IMR-90 (cell line): ENCODE measurements around the gene PHAF1. TPM values are rescaled to one million over a fixed set of nuclear protein-coding genes. Genes with fewer than 3 reads are reported as not detected.

Source experiments
- ATAC-seq: fragments of 200-7000 bp; cut with Tn5 transposase; 2 replicates; pipeline ENCODE4 v1.9.1; 2020; ENCODE audit warnings: low read depth, mild to moderate bottlenecking, moderate library complexity
- BruUV-seq: library from RNA; stranded (reverse); fragments of 400-500 nt; replicated peaks from 2 replicates; lab custom pipeline; 2021; lab: Mats Ljungman, UMichigan
- CTCF ChIA-PET: fragments of 300-600 bp; formaldehyde crosslinking; extraction: SDS; loops from one replicate; lab custom pipeline; 2021; ENCODE audit warnings: antibody characterized with exemption; lab: Yijun Ruan, JAX
- POLR2A ChIA-PET: fragments of 300-600 bp; sonication (Branson Sonifier 250); formaldehyde crosslinking; loops from one replicate; lab custom pipeline; 2022; ENCODE audit warnings: antibody characterized with exemption; ENCODE audit not compliant: unreplicated experiment; lab: Charles Lee
- DNase-seq: peaks from one replicate; pipeline ENCODE4 v3.0.0; 2013
- H2AFZ ChIP-seq: replicated peaks from 2 replicates; pipeline ENCODE3; 2013; ENCODE audit warnings: low read length, mild to moderate bottlenecking; ENCODE audit not compliant: poor library complexity
- H2AK5ac ChIP-seq: 2 replicates; pipeline ENCODE4 v1.6.1; 2013; ENCODE audit warnings: low read depth, low read length, inconsistent platforms
- H2AK9ac ChIP-seq: replicated peaks from 2 replicates; pipeline ENCODE3; 2013; ENCODE audit warnings: mild to moderate bottlenecking, low read depth, low read length, moderate library complexity; ENCODE audit not compliant: poor library complexity
- H2BK120ac ChIP-seq: 2 replicates; pipeline ENCODE4 v1.6.1; 2013; ENCODE audit warnings: low read depth, low read length, inconsistent platforms
- H2BK15ac ChIP-seq: 3 replicates; pipeline ENCODE4 v1.6.1; 2013; ENCODE audit warnings: low read depth, low read length, inconsistent platforms
- H2BK20ac ChIP-seq: 2 replicates; pipeline ENCODE4 v1.6.1; 2013; ENCODE audit warnings: low read depth, mild to moderate bottlenecking, inconsistent platforms, low read length, moderate library complexity
- H2BK5ac ChIP-seq: 2 replicates; pipeline ENCODE4 v1.6.1; 2013; ENCODE audit warnings: mild to moderate bottlenecking, low read depth, low read length, inconsistent platforms; ENCODE audit not compliant: poor library complexity, severe bottlenecking
- H3K14ac ChIP-seq: replicated peaks from 2 replicates; pipeline ENCODE4 v1.6.1; 2013; ENCODE audit warnings: low read depth, low read length, inconsistent platforms
- H3K18ac ChIP-seq: 2 replicates; pipeline ENCODE4 v1.6.1; 2013; ENCODE audit warnings: low read depth, low read length, control low read depth
- H3K23ac ChIP-seq: 2 replicates; pipeline ENCODE4 v1.6.1; 2013; ENCODE audit warnings: low read depth, low read length, inconsistent platforms
- H3K27ac ChIP-seq: 2 replicates; pipeline ENCODE4 v1.5.1; 2013; ENCODE audit warnings: mild to moderate bottlenecking, control low read depth, low read length; ENCODE audit not compliant: insufficient read depth
- H3K27me3 ChIP-seq: 2 replicates; pipeline ENCODE4 v1.6.1; 2013; ENCODE audit warnings: low read length; ENCODE audit not compliant: control insufficient read depth, insufficient read depth
- H3K36me3 ChIP-seq: 2 replicates; pipeline ENCODE4 v1.6.1; 2013; ENCODE audit warnings: low read length, mixed read lengths; ENCODE audit not compliant: control insufficient read depth, insufficient read depth
- H3K4ac ChIP-seq: 2 replicates; pipeline ENCODE4 v1.6.1; 2013; ENCODE audit warnings: low read depth, low read length, inconsistent platforms
- H3K4me1 ChIP-seq: 2 replicates; pipeline ENCODE4 v1.6.1; 2013; ENCODE audit warnings: low read length, mixed read lengths; ENCODE audit not compliant: control insufficient read depth, insufficient read depth
- H3K4me2 ChIP-seq: 2 replicates; pipeline ENCODE4 v1.6.1; 2013; ENCODE audit warnings: low read depth, mild to moderate bottlenecking, control low read depth, low read length, moderate library complexity
- H3K4me3 ChIP-seq: 2 replicates; pipeline ENCODE4 v1.5.1; 2013; ENCODE audit warnings: low read depth, mild to moderate bottlenecking, control low read depth, low read length, moderate library complexity; ENCODE audit not compliant: insufficient read depth
- H3K56ac ChIP-seq: 2 replicates; pipeline ENCODE4 v1.6.1; 2013; ENCODE audit warnings: low read length, inconsistent platforms; ENCODE audit not compliant: insufficient read depth; ENCODE audit errors: extremely low read depth
- H3K79me1 ChIP-seq, 2 experiments: 2 replicates each; pipeline ENCODE4 v1.6.1; 2013; ENCODE audit warnings: low read length in 2 of 2, inconsistent platforms in 1 of 2, low read depth in 1 of 2
- H3K9ac ChIP-seq: 2 replicates; pipeline ENCODE4 v1.6.1; 2013; ENCODE audit warnings: low read depth, low read length, control low read depth
- H3K9me1 ChIP-seq: 2 replicates; pipeline ENCODE4 v1.6.1; 2013; ENCODE audit warnings: low read length, inconsistent platforms; ENCODE audit not compliant: insufficient read depth
- H3K9me3 ChIP-seq: 2 replicates; pipeline ENCODE4 v1.6.1; 2013; ENCODE audit warnings: low read length; ENCODE audit not compliant: control insufficient read depth, insufficient read depth
- H4K20me1 ChIP-seq: 2 replicates; pipeline ENCODE4 v1.6.1; 2013; ENCODE audit warnings: low read length, inconsistent platforms; ENCODE audit not compliant: insufficient read depth
- H4K5ac ChIP-seq: 2 replicates; pipeline ENCODE4 v1.6.1; 2013; ENCODE audit warnings: mild to moderate bottlenecking, low read depth, low read length, control low read depth
- H4K8ac ChIP-seq, 2 experiments: 2 replicates each; pipeline ENCODE4 v1.6.1; 2013; ENCODE audit warnings: low read depth in 2 of 2, low read length in 2 of 2, control low read depth in 1 of 2, inconsistent platforms in 1 of 2
- H4K91ac ChIP-seq: 2 replicates; pipeline ENCODE4 v1.6.1; 2013; ENCODE audit warnings: low read depth, low read length, inconsistent platforms; ENCODE audit not compliant: insufficient read depth
- BHLHE40 ChIP-seq: fragments of 150-350 bp; IDR thresholded peaks from 2 replicates; pipeline ENCODE4 v1.6.1; 2016; ENCODE audit warnings: mild to moderate bottlenecking, low read depth, low read length
- CEBPB ChIP-seq: IDR thresholded peaks from 2 replicates; pipeline ENCODE4 v1.6.1; 2012; ENCODE audit warnings: low read depth, low read length, improper control_type of control experiment
- CHD1 ChIP-seq: IDR thresholded peaks from 2 replicates; pipeline ENCODE4 v1.6.1; 2012; ENCODE audit warnings: low read depth, low read length, improper control_type of control experiment
- CTCF ChIP-seq: conservative IDR thresholded peaks from 2 replicates; pipeline ENCODE4 v1.5.1; 2012; ENCODE audit warnings: mild to moderate bottlenecking, low read depth, low read length, improper control_type of control experiment
- ELK1 ChIP-seq: fragments of 150-350 bp; IDR thresholded peaks from 2 replicates; pipeline ENCODE4 v1.6.1; 2016; ENCODE audit warnings: low read depth, mild to moderate bottlenecking, low read length, moderate library complexity, borderline replicate concordance
- FOS ChIP-seq: fragments of 150-350 bp; IDR thresholded peaks from 2 replicates; pipeline ENCODE4 v1.6.1; 2016; ENCODE audit warnings: low read depth, low read length
- MAFK ChIP-seq: IDR thresholded peaks from 2 replicates; pipeline ENCODE4 v1.6.1; 2012; ENCODE audit warnings: low read depth, low read length, improper control_type of control experiment
- MAZ ChIP-seq: IDR thresholded peaks from 2 replicates; pipeline ENCODE4 v1.6.1; 2012; ENCODE audit warnings: low read depth, mild to moderate bottlenecking, low read length, improper control_type of control experiment, moderate library complexity, borderline replicate concordance
- MXI1 ChIP-seq: IDR thresholded peaks from 2 replicates; pipeline ENCODE4 v1.6.1; 2012; ENCODE audit warnings: low read depth, mild to moderate bottlenecking, low read length, moderate library complexity, borderline replicate concordance
- NFE2L2 ChIP-seq: fragments of 150-350 bp; IDR thresholded peaks from 2 replicates; pipeline ENCODE4 v1.6.1; 2016; ENCODE audit warnings: low read depth, mild to moderate bottlenecking, low read length
- POLR2A ChIP-seq: IDR thresholded peaks from 2 replicates; pipeline ENCODE4 v1.6.1; 2012; ENCODE audit warnings: mild to moderate bottlenecking, low read depth, low read length
- RAD21 ChIP-seq: IDR thresholded peaks from 2 replicates; pipeline ENCODE4 v1.6.1; 2012; ENCODE audit warnings: low read length, improper control_type of control experiment
- RCOR1 ChIP-seq: IDR thresholded peaks from 2 replicates; pipeline ENCODE4 v1.6.1; 2012; ENCODE audit warnings: mild to moderate bottlenecking, low read length, improper control_type of control experiment; ENCODE audit not compliant: insufficient replicate concordance
- RFX5 ChIP-seq: IDR thresholded peaks from 2 replicates; pipeline ENCODE4 v1.8.0; 2012; ENCODE audit warnings: low read depth, mild to moderate bottlenecking, low read length, moderate library complexity
- SMC3 ChIP-seq: fragments of 150-350 bp; IDR thresholded peaks from 2 replicates; pipeline ENCODE4 v1.6.1; 2016; ENCODE audit warnings: low read depth, mild to moderate bottlenecking, antibody characterized with exemption, low read length, moderate library complexity
- USF2 ChIP-seq: fragments of 150-350 bp; IDR thresholded peaks from 2 replicates; pipeline ENCODE4 v1.6.1; 2017; ENCODE audit warnings: mild to moderate bottlenecking, antibody characterized with exemption, low read length, low read depth
- dilution Hi-C: fragments of 300-500 bp; cut with HindIII; formaldehyde crosslinking; loops from one replicate; pipeline ENCODE4 v1.14.3; 2018; ENCODE audit warnings: low sequenced_read_pairs; ENCODE audit not compliant: unreplicated experiment
- in situ Hi-C: fragments of 300-500 bp; cut with MboI; formaldehyde crosslinking; loops from 3 replicates; pipeline ENCODE4 v1.14.3; 2019; ENCODE audit warnings: low sequenced_read_pairs, inconsistent platforms, mixed read lengths
- intact Hi-C: fragments of 100-400 bp; cut with micrococcal nuclease; formaldehyde crosslinking; loops from 2 replicates; pipeline ENCODE4 v1.10.0; 2022
- polyA plus RNA-seq, 3 experiments: library from polyadenylated mRNA; depleted of rRNA; stranded (reverse); fragments of >200 nt; gene quantifications; 2 replicates each; pipeline ENCODE4 v1.2.3, GENCODE V29; 2012; ENCODE audit warnings: low replicate concordance in 1 of 3
- total RNA-seq: library from RNA; depleted of rRNA; stranded (reverse); fragments of >200 nt; gene quantifications from 2 replicates; pipeline ENCODE4 v1.2.3, GENCODE V29; 2012

PHAF1 gene
- total and polyA plus RNA-seq, 2 of the 4 experiments (the other 2 are of a cell fraction): 14.0 to 19.8 TPM

GRCh38 chr16:67089101-67089500 is 20.6 kb upstream of the PHAF1 start:
- dilution Hi-C loops (no loop called here), in situ Hi-C loops (no loop called here)

More at GRCh38 chr16:67089101-67089500, 20.6 kb upstream of the PHAF1 start:
- Histone ChIP-seq H4K5ac (no peak overlapping the region), H3K4ac (no peak overlapping the region), H2BK15ac (no peak overlapping the region), H4K8ac (no peak overlapping the region), H3K9ac (no peak overlapping the region), H2AFZ (no peak overlapping the region), H3K79me1 (peaks cover 25 to 54% of the 10 kb centered on the region in 2 experiments), H3K18ac (no peak overlapping the region), H3K4me2 (no peak overlapping the region), H3K27ac (no peak overlapping the region), H2BK20ac (no peak overlapping the region), H3K9me3 (no peaks in the 10 kb centered on the region), H3K9me1 (peaks cover 10% of the 10 kb centered on the region), H3K27me3 (no peaks in the 10 kb centered on the region), H2BK5ac (no peak overlapping the region), H3K14ac (no peak overlapping the region), H3K4me3 (no peak overlapping the region), H3K4me1 (peaks cover 10% of the 10 kb centered on the region), H2AK9ac (no peak overlapping the region), H3K23ac (no peak overlapping the region), H4K91ac (no peak overlapping the region), H3K56ac (no peak overlapping the region), H2AK5ac (no peak overlapping the region), H3K36me3 (peaks cover 2% of the 10 kb centered on the region; the same call in 1 of the 2 replicates), H4K20me1 (peaks cover 8% of the 10 kb centered on the region), H2BK120ac (no peak overlapping the region)
- ChIA-PET POLR2A (no interaction called here), CTCF (no interaction called here)
- ATAC-seq: no peak
- BruUV-seq: no TSS peak
- intact Hi-C loops: no loop called here
- DNase-seq: no peak
- TF ChIP-seq CEBPB: no peak
- no peak for TF ChIP-seq ELK1
- no peak for TF ChIP-seq MAFK
- TF ChIP-seq MAZ: no peak
- TF ChIP-seq CTCF: no peak
- TF ChIP-seq POLR2A: no peak
- TF ChIP-seq FOS: no peak
- TF ChIP-seq RCOR1: no peak
- TF ChIP-seq BHLHE40: no peak
- no peak for TF ChIP-seq RAD21
- TF ChIP-seq RFX5: no peak
- TF ChIP-seq CHD1: no peak
- no peak for TF ChIP-seq USF2
- no peak for TF ChIP-seq SMC3
- no peak for TF ChIP-seq MXI1
- TF ChIP-seq NFE2L2: no peak
